Epidermal melanocyte (primary cell): Measurements from ENCODE around the gene ITFG1.
A peak's percentile ranks its signal among the peaks of the same experiment; 100 is the strongest.

Experiments used
- DNase-seq: peaks from one replicate; pipeline ENCODE4 v3.0.0; 2011; ENCODE audit warnings: low spot score; ENCODE audit not compliant: insufficient read length

The ITFG1 gene

GRCh38 chr16:47460711-47461597 lies at the start of gene ITFG1, which contains the start of gene PHKB:
Gene ITFG1, minus strand, starts transcription at chr16:47461063. Its CDS starts 18 bp downstream, at chr16:47461045.
Gene PHKB, plus strand, starts transcription at chr16:47461331. Its CDS starts 20 bp downstream, at chr16:47461351.
- peak; percentile 44 for DNase-seq

- no peak for DNase-seq
Observed at GRCh38 chr16:47507701-47508100, 46.8 kb upstream of the ITFG1 start.

GRCh38 chr16:47506800-47507199 lies 45.9 kb upstream of the ITFG1 start:
- DNase-seq: no peak

GRCh38 chr16:47504599-47504998 lies 43.7 kb upstream of the ITFG1 start:
- DNase-seq: no peak

GRCh38 chr16:47503936-47504335 lies 43.1 kb upstream of the ITFG1 start:
- no peak for DNase-seq

- no peak for DNase-seq
Observed at GRCh38 chr16:47499700-47500264, 38.9 kb upstream of the ITFG1 start.

- DNase-seq: no peak
Observed at GRCh38 chr16:47499080-47499699, 38.3 kb upstream of the ITFG1 start.

GRCh38 chr16:47493381-47494337 lies 32.8 kb upstream of the ITFG1 start:
- no peak for DNase-seq

- no peak for DNase-seq
Observed at GRCh38 chr16:47492428-47493377, 31.8 kb upstream of the ITFG1 start.

GRCh38 chr16:47492036-47492427 lies 31.2 kb upstream of the ITFG1 start:
- DNase-seq: no peak

- no peak for DNase-seq
Observed at GRCh38 chr16:47490471-47490870, 29.6 kb upstream of the ITFG1 start.

- no peak for DNase-seq
Observed at GRCh38 chr16:47488051-47488450, 27.2 kb upstream of the ITFG1 start.

GRCh38 chr16:47486856-47487255 lies 26.0 kb upstream of the ITFG1 start:
- no peak for DNase-seq

GRCh38 chr16:47483616-47484015 lies 22.8 kb upstream of the ITFG1 start:
- no peak for DNase-seq

GRCh38 chr16:47481698-47482374 lies 21.0 kb upstream of the ITFG1 start:
- DNase-seq: no peak

GRCh38 chr16:47480410-47480809 lies 19.5 kb upstream of the ITFG1 start:
- DNase-seq: no peak

GRCh38 chr16:47477679-47478078 lies 16.8 kb upstream of the ITFG1 start:
- DNase-seq: no peak

- no peak for DNase-seq
Observed at GRCh38 chr16:47476654-47477345, 15.9 kb upstream of the ITFG1 start.

- no peak for DNase-seq
Observed at GRCh38 chr16:47475786-47476185, 14.9 kb upstream of the ITFG1 start.
